Measurements from ENCODE around the gene ONECUT3. TPM values are rescaled to one million over a fixed set of nuclear protein-coding genes. Genes with fewer than 3 reads are reported as not detected.

ONECUT3 gene
- total RNA-seq, 2 experiments from 2014 or later, result not detected

- ChIA-PET POLR2A (no interaction called here), CTCF (ENCODE audit: unreplicated experiment) (no interaction called here)
- Histone ChIP-seq H3K79me2 (ENCODE audit: insufficient read depth, low read depth, low read length) (no peaks in the 10 kb centered on the region), H3K9me3 (ENCODE audit: low read length) (no peaks in the 10 kb centered on the region), H3K9me2 (ENCODE audit: insufficient read depth, low read length) (no peaks in the 10 kb centered on the region), H3K4me3 (ENCODE audit: low read depth, low read length, poor library complexity, severe bottlenecking) (no peak overlapping the region), H4K20me1 (ENCODE audit: insufficient read depth, low read length) (no peaks in the 10 kb centered on the region), H3K4me1 (ENCODE audit: insufficient read depth, low read length, poor library complexity, severe bottlenecking) (peaks cover 12% of the 10 kb centered on the region), H3K36me3 (ENCODE audit: insufficient read depth, low read length) (no peaks in the 10 kb centered on the region), H3K27ac (ENCODE audit: low read depth, low read length, poor library complexity, severe bottlenecking) (no peak overlapping the region), H3K4me2 (ENCODE audit: low read length) (no peak overlapping the region), H2AFZ (ENCODE audit: low read length) (no peak overlapping the region)
- intact Hi-C loops (cut with micrococcal nuclease; ENCODE audit: unreplicated experiment), result no loop called here
- no TSS peak for BruUV-seq (replicated peaks)
- no peak for DNase-seq (ENCODE audit: low spot score)
- TF ChIP-seq EZH2phosphoT487 (IDR thresholded peaks at IDR 0.05; ENCODE audit: borderline replicate concordance, low read depth, low read length) (no peak), CTCF (conservative IDR thresholded peaks at IDR 0.05; ENCODE audit: low read length) (no peak)
These were observed 10.2 kb upstream of the ONECUT3 start for GRCh38 chr19:1742989-1743696.

DNA sequence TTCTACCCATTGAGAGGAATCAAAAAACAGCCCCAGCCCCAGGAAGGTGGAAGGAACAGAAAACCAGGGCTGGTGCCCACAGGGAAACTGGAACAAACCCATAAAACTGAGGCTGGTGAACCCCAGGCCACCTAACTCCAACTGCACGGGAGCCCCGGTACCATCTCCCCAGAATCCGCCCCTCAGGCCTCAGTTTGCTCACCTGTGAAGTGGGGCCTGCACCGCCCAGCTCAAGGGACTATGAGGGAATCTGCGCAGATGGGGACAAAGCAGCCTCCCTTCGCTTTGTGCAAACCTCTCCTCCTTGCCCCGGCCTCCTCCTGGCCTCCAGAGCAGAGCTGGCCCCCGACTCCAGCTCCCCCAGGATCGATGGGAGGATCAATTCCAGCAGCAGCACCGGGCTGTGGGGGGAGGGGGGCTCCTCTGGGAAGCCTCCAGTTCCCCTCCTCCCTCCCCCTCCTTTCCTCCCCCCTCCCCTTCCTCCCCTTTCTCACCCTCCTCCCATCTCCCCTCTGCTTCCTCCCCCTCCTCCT, 9.1 kb upstream of the ONECUT3 start:
- Histone ChIP-seq H3K9me3 (ENCODE audit: low read length) (no peaks in the 10 kb centered on the region), H3K4me3 (ENCODE audit: low read depth, low read length, poor library complexity, severe bottlenecking) (no peak overlapping the region), H3K27ac (ENCODE audit: low read depth, low read length, poor library complexity, severe bottlenecking) (no peak overlapping the region), H4K20me1 (ENCODE audit: insufficient read depth, low read length) (no peaks in the 10 kb centered on the region), H2AFZ (ENCODE audit: low read length) (no peak overlapping the region), H3K79me2 (ENCODE audit: insufficient read depth, low read depth, low read length) (no peaks in the 10 kb centered on the region), H3K4me1 (ENCODE audit: insufficient read depth, low read length, poor library complexity, severe bottlenecking) (peaks cover 17% of the 10 kb centered on the region), H3K9me2 (ENCODE audit: insufficient read depth, low read length) (no peaks in the 10 kb centered on the region), H3K4me2 (ENCODE audit: low read length) (no peak overlapping the region), H3K36me3 (ENCODE audit: insufficient read depth, low read length) (no peaks in the 10 kb centered on the region)
- TF ChIP-seq CTCF (conservative IDR thresholded peaks at IDR 0.05; ENCODE audit: low read length) (no peak), EZH2phosphoT487 (IDR thresholded peaks at IDR 0.05; ENCODE audit: borderline replicate concordance, low read depth, low read length) (no peak)
- BruUV-seq (replicated peaks), result no TSS peak
- intact Hi-C loops (cut with micrococcal nuclease; ENCODE audit: unreplicated experiment), result no loop called here
- POLR2A ChIA-PET, result no interaction called here
- CTCF ChIA-PET (ENCODE audit: unreplicated experiment), result no interaction called here
- no peak for DNase-seq (ENCODE audit: low spot score)

- no TSS peak for BruUV-seq (replicated peaks)
- TF ChIP-seq CTCF (conservative IDR thresholded peaks at IDR 0.05; ENCODE audit: low read length) (no peak), EZH2phosphoT487 (IDR thresholded peaks at IDR 0.05; ENCODE audit: borderline replicate concordance, low read depth, low read length) (no peak)
- Histone ChIP-seq H4K20me1 (ENCODE audit: insufficient read depth, low read length) (no peaks in the 10 kb centered on the region), H3K79me2 (ENCODE audit: insufficient read depth, low read depth, low read length) (no peaks in the 10 kb centered on the region), H3K36me3 (ENCODE audit: insufficient read depth, low read length) (no peaks in the 10 kb centered on the region), H3K27ac (ENCODE audit: low read depth, low read length, poor library complexity, severe bottlenecking) (no peak overlapping the region), H2AFZ (ENCODE audit: low read length) (no peak overlapping the region), H3K9me3 (ENCODE audit: low read length) (no peaks in the 10 kb centered on the region), H3K4me1 (ENCODE audit: insufficient read depth, low read length, poor library complexity, severe bottlenecking) (peaks cover 17% of the 10 kb centered on the region), H3K4me3 (ENCODE audit: low read depth, low read length, poor library complexity, severe bottlenecking) (no peak overlapping the region), H3K4me2 (ENCODE audit: low read length) (no peak overlapping the region), H3K9me2 (ENCODE audit: insufficient read depth, low read length) (no peaks in the 10 kb centered on the region)
- no peak for DNase-seq (ENCODE audit: low spot score)
- CTCF ChIA-PET (ENCODE audit: unreplicated experiment), result no interaction called here
- intact Hi-C loops (cut with micrococcal nuclease; ENCODE audit: unreplicated experiment), result no loop called here
- POLR2A ChIA-PET, result no interaction called here
These were observed 8.3 kb upstream of the ONECUT3 start for GRCh38 chr19:1744822-1745563.

Measured in OCI-LY7 (cell line).